ENCODE results near the gene AGAP4. TPM values are rescaled to one million over a fixed set of nuclear protein-coding genes. Genes with fewer than 3 reads are reported as not detected.
"Not testable (repeated sequence)": the region's sequence is repeated elsewhere in the genome, so short reads cannot be mapped to it uniquely, and the experiment has no call there.

AGAP4 gene
- total RNA-seq, 1 experiment from 2014 or later, result 31.4 TPM

GRCh38 chr10:45857931-45858330, 10.6 kb upstream of the AGAP4 start:
- H3K4me2 ChIP-seq; H3K4me3 ChIP-seq; H3K27me3 ChIP-seq (ENCODE audit: insufficient read depth, low read depth); H3K9me2 ChIP-seq (ENCODE audit: insufficient read depth); H3K79me2 ChIP-seq (ENCODE audit: low read depth); DNase-seq; H3F3A ChIP-seq (ENCODE audit: insufficient read depth, low read depth); H2AFZ ChIP-seq; H3K36me3 ChIP-seq (ENCODE audit: low read depth); POLR2A ChIA-PET (ENCODE audit: unreplicated experiment); intact Hi-C loops (cut with micrococcal nuclease; ENCODE audit: unreplicated experiment); BruUV-seq (replicated peaks); CTCF ChIA-PET; H4K20me1 ChIP-seq (ENCODE audit: insufficient read depth); H3K4me1 ChIP-seq (replicated peaks; ENCODE audit: insufficient read depth); H3K9me3 ChIP-seq (ENCODE audit: insufficient read depth, low read depth); H3K27ac ChIP-seq: not testable (repeated sequence)

GRCh38 chr10:45848467-45848866, 1.2 kb upstream of the AGAP4 start:
- DNase-seq; CTCF ChIA-PET; POLR2A ChIA-PET (ENCODE audit: unreplicated experiment); H3F3A ChIP-seq (ENCODE audit: insufficient read depth, low read depth); H3K36me3 ChIP-seq (ENCODE audit: low read depth); H3K9me2 ChIP-seq (ENCODE audit: insufficient read depth); H3K27ac ChIP-seq; H3K27me3 ChIP-seq (ENCODE audit: insufficient read depth, low read depth); H4K20me1 ChIP-seq (ENCODE audit: insufficient read depth); H3K79me2 ChIP-seq (ENCODE audit: low read depth); BruUV-seq (replicated peaks); H3K4me1 ChIP-seq (replicated peaks; ENCODE audit: insufficient read depth); H3K4me2 ChIP-seq; H3K9me3 ChIP-seq (ENCODE audit: insufficient read depth, low read depth); intact Hi-C loops (cut with micrococcal nuclease; ENCODE audit: unreplicated experiment); H3K4me3 ChIP-seq; H2AFZ ChIP-seq: not testable (repeated sequence)

DNA sequence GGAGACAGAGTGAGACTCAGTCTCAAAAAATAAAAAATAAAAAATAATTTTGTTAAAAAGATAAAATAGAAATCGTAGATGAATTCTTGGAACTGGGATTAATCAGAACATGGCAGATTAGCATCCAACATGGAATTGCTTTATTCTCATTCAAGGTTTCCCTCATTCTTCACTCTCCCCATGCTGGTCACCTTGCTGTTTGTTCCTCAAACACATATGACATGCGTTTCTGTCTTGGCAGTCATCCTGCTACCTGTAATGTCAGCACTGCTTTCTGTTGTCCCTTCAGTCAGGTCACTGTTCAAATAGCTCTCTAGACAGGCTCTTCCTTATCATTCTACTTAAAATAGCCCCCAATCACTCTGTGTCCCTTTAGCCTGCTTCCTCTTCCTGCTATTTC, 24.4 kb downstream of the AGAP4 start:
- H3K4me3 ChIP-seq; H3K79me2 ChIP-seq (ENCODE audit: low read depth); H3K4me1 ChIP-seq (replicated peaks; ENCODE audit: insufficient read depth); intact Hi-C loops (cut with micrococcal nuclease; ENCODE audit: unreplicated experiment); POLR2A ChIA-PET (ENCODE audit: unreplicated experiment); H3K4me2 ChIP-seq; H4K20me1 ChIP-seq (ENCODE audit: insufficient read depth); H3K9me2 ChIP-seq (ENCODE audit: insufficient read depth); H3K27me3 ChIP-seq (ENCODE audit: insufficient read depth, low read depth); CTCF ChIA-PET; H3K36me3 ChIP-seq (ENCODE audit: low read depth); H3K9me3 ChIP-seq (ENCODE audit: insufficient read depth, low read depth); H3F3A ChIP-seq (ENCODE audit: insufficient read depth, low read depth); BruUV-seq (replicated peaks); H2AFZ ChIP-seq; DNase-seq; H3K27ac ChIP-seq: not testable (repeated sequence)

GRCh38 chr10:45820107-45820830, 27.0 kb downstream of the AGAP4 start:
- intact Hi-C loops (cut with micrococcal nuclease; ENCODE audit: unreplicated experiment); H3K79me2 ChIP-seq (ENCODE audit: low read depth); H4K20me1 ChIP-seq (ENCODE audit: insufficient read depth); H3K9me2 ChIP-seq (ENCODE audit: insufficient read depth); H2AFZ ChIP-seq; POLR2A ChIA-PET (ENCODE audit: unreplicated experiment); H3K27me3 ChIP-seq (ENCODE audit: insufficient read depth, low read depth); BruUV-seq (replicated peaks); CTCF ChIA-PET; H3K4me2 ChIP-seq; H3K9me3 ChIP-seq (ENCODE audit: insufficient read depth, low read depth); H3F3A ChIP-seq (ENCODE audit: insufficient read depth, low read depth); DNase-seq; H3K4me1 ChIP-seq (replicated peaks; ENCODE audit: insufficient read depth); H3K4me3 ChIP-seq; H3K36me3 ChIP-seq (ENCODE audit: low read depth); H3K27ac ChIP-seq: not testable (repeated sequence)

- intact Hi-C loops (cut with micrococcal nuclease; ENCODE audit: unreplicated experiment), result loop anchor here (10.0 kb wide), 1 partner anchor 515 kb away; no protein-coding TSS in a partner anchor
- DNase-seq, result no peak
- no peaks in the 10 kb centered on the region for H3K9me2 ChIP-seq (ENCODE audit: insufficient read depth)
- POLR2A ChIA-PET (ENCODE audit: unreplicated experiment), result no interaction called here
- no peaks in the 10 kb centered on the region for H3K79me2 ChIP-seq (ENCODE audit: low read depth)
- BruUV-seq (replicated peaks), result no TSS peak
- H3K27me3 ChIP-seq (ENCODE audit: insufficient read depth, low read depth), result no peaks in the 10 kb centered on the region; the same call in 1 of the 2 replicates
- TF ChIP-seq, protein P1, sequence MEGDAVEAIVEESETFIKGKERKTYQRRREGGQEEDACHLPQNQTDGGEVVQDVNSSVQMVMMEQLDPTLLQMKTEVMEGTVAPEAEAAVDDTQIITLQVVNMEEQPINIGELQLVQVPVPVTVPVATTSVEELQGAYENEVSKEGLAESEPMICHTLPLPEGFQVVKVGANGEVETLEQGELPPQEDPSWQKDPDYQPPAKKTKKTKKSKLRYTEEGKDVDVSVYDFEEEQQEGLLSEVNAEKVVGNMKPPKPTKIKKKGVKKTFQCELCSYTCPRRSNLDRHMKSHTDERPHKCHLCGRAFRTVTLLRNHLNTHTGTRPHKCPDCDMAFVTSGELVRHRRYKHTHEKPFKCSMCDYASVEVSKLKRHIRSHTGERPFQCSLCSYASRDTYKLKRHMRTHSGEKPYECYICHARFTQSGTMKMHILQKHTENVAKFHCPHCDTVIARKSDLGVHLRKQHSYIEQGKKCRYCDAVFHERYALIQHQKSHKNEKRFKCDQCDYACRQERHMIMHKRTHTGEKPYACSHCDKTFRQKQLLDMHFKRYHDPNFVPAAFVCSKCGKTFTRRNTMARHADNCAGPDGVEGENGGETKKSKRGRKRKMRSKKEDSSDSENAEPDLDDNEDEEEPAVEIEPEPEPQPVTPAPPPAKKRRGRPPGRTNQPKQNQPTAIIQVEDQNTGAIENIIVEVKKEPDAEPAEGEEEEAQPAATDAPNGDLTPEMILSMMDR (conservative IDR thresholded peaks at IDR 0.05), result no peak
- no peak for TF ChIP-seq EZH2 (IDR thresholded peaks at IDR 0.05; ENCODE audit: low read depth)
- no peaks in the 10 kb centered on the region for H3K36me3 ChIP-seq (ENCODE audit: low read depth)
- no peak overlapping the region for H3K27ac ChIP-seq
- H2AFZ ChIP-seq, result no peak overlapping the region
- H3K4me3 ChIP-seq, result no peak overlapping the region
- H3K9me3 ChIP-seq (ENCODE audit: insufficient read depth, low read depth), result no peaks in the 10 kb centered on the region; the same call in 1 of the 2 replicates
- H4K20me1 ChIP-seq (ENCODE audit: insufficient read depth), result no peaks in the 10 kb centered on the region
- no peaks in the 10 kb centered on the region for H3K4me1 ChIP-seq (replicated peaks; ENCODE audit: insufficient read depth)
- CTCF ChIA-PET, result no interaction called here
- no peak overlapping the region for H3K4me2 ChIP-seq
- no peaks in the 10 kb centered on the region for H3F3A ChIP-seq (ENCODE audit: insufficient read depth, low read depth)
These were observed 27.7 kb downstream of the AGAP4 start for GRCh38 chr10:45819552-45819951.
